Measurements from ENCODE around the gene SLC6A6. TPM values are rescaled to one million over a fixed set of nuclear protein-coding genes. Genes with fewer than 3 reads are reported as not detected.

The SLC6A6 gene
- total and polyA plus RNA-seq, 4 donors, result 0.92 to 7.2 (median 2.9) TPM

- H3K36me3 ChIP-seq (ENCODE audit: control insufficient read depth in 4 of 4, insufficient read depth in 3 of 4, low read depth in 1 of 4, low read length in 3 of 4), result no peaks in the 10 kb centered on the region
- no peak overlapping the region for H3K27ac ChIP-seq (ENCODE audit: low read depth in 1 of 2, low read length in 2 of 2)
- no peak overlapping the region for H3K9ac ChIP-seq (ENCODE audit: low read depth in 1 of 2, low read length in 2 of 2)
- WGBS, result 89% methylated on average over 8 of the region's 8 CpGs
- no peak for DNase-seq (ENCODE audit: low spot score)
- peak; percentile 53 for TF ChIP-seq NR2F2 (IDR thresholded peaks at IDR 0.05)
- no peak for TF ChIP-seq YY1 (IDR thresholded peaks at IDR 0.05)
- peaks cover 0 to 1% (median 0%) of the 10 kb centered on the region in 4 donors for H3K4me1 ChIP-seq (ENCODE audit: control insufficient read depth in 4 of 4, insufficient read depth in 4 of 4, low read length in 3 of 4)
- H3K9me3 ChIP-seq (ENCODE audit: control insufficient read depth in 4 of 4, low read length in 3 of 4), result no peaks in the 10 kb centered on the region
- no peak overlapping the region for H3K4me3 ChIP-seq (ENCODE audit: low read depth in 1 of 3, low read length in 3 of 3)
- no peaks in the 10 kb centered on the region for H3K27me3 ChIP-seq (ENCODE audit: control insufficient read depth in 4 of 4, insufficient read depth in 4 of 4, low read length in 3 of 4)
Observed at GRCh38 chr3:14478956-14479550, 76.6 kb downstream of the SLC6A6 start.

DNA sequence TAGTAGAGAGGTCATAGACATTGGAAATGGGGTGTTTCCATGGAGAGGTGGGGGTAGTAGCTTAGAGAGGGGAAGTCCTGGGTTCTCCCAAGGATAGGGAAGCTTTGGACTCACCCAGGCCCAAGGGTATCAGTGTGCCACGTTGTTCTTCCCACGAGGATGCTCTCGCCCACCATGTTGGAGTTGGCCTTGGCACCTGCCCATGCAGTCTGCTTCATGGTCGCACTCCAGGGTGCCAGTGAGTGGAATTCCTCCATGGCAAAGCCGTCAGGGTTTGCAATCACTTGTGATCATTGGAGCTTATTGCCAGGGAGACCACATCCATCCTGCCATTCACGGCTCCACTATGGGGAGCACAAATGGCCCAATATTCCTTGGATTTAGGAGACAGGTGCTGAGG is 77.2 kb downstream of the SLC6A6 start:
- Histone ChIP-seq H3K27me3 (ENCODE audit: control insufficient read depth in 4 of 4, insufficient read depth in 4 of 4, low read length in 3 of 4) (no peaks in the 10 kb centered on the region), H3K9ac (ENCODE audit: low read depth in 1 of 2, low read length in 2 of 2) (no peak overlapping the region), H3K4me1 (ENCODE audit: control insufficient read depth in 4 of 4, insufficient read depth in 4 of 4, low read length in 3 of 4) (peaks cover 0 to 1% (median 0%) of the 10 kb centered on the region in 4 donors), H3K4me3 (ENCODE audit: low read depth in 1 of 3, low read length in 3 of 3) (no peak overlapping the region), H3K9me3 (ENCODE audit: control insufficient read depth in 4 of 4, low read length in 3 of 4) (no peaks in the 10 kb centered on the region), H3K27ac (ENCODE audit: low read depth in 1 of 2, low read length in 2 of 2) (no peak overlapping the region), H3K36me3 (ENCODE audit: control insufficient read depth in 4 of 4, insufficient read depth in 3 of 4, low read depth in 1 of 4, low read length in 3 of 4) (no peaks in the 10 kb centered on the region)
- no peak for DNase-seq (ENCODE audit: low spot score)
- 95% methylated on average over 6 of the region's 6 CpGs for WGBS
- no peak for TF ChIP-seq TAF1 (conservative IDR thresholded peaks at IDR 0.05)
- TF ChIP-seq YY1 (IDR thresholded peaks at IDR 0.05), result no peak
- TF ChIP-seq MAX (IDR thresholded peaks at IDR 0.05), result no peak
- no peak for TF ChIP-seq GABPA (IDR thresholded peaks at IDR 0.05 in 1 of 2, conservative IDR thresholded peaks at IDR 0.05 in 1 of 2)
- TF ChIP-seq RXRA (IDR thresholded peaks at IDR 0.05), result no peak

DNA sequence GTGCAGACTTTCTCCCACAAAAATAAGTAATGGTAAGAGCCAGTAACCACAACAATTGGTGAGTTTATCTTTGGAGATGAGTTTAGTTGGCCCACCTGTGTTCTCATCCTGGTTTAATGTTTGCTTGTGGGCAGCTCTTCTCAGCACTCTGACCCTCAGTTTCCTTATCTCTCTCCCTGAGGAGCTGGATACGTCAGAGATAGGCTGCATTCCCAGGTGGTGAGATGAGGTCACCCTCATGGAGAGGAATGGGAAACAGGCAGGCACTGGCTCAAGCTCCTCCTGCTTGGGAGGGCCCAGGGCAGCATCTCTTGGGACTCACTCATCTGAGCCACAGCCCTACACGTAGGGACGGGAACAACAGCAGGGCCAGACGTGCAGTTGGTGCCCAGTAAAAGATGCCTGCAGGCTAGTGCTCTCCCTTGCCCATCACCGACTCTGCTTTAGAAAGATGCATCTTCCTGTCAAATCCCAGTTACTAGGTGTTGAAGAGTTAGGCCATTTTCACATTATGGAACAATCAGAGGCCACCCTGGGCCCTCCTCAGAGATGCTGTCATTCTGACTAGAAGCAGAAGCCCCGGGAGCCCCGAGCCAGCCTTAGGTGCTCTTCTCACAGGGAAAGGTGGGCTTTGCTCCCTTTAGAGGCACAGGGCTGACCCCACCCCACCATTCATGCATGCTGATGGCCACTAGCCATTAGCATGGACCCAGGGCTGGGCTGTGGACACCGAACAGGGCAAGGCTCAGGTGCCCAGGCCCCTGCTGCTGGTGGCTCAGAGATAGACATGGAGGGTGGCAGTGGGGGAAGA is 78.0 kb downstream of the SLC6A6 start:
- Histone ChIP-seq H3K4me3 (ENCODE audit: low read depth in 1 of 3, low read length in 3 of 3) (no peak overlapping the region), H3K9me3 (ENCODE audit: control insufficient read depth in 4 of 4, low read length in 3 of 4) (no peaks in the 10 kb centered on the region), H3K27me3 (ENCODE audit: control insufficient read depth in 4 of 4, insufficient read depth in 4 of 4, low read length in 3 of 4) (no peaks in the 10 kb centered on the region), H3K4me1 (ENCODE audit: control insufficient read depth in 4 of 4, insufficient read depth in 4 of 4, low read length in 3 of 4) (peaks cover 0 to 1% (median 0%) of the 10 kb centered on the region in 4 donors), H3K9ac (ENCODE audit: low read depth in 1 of 2, low read length in 2 of 2) (no peak overlapping the region), H3K36me3 (ENCODE audit: control insufficient read depth in 4 of 4, insufficient read depth in 3 of 4, low read depth in 1 of 4, low read length in 3 of 4) (no peaks in the 10 kb centered on the region), H3K27ac (ENCODE audit: low read depth in 1 of 2, low read length in 2 of 2) (no peak overlapping the region)
- 90% methylated on average over 8 of the region's 8 CpGs for WGBS
- DNase-seq (ENCODE audit: low spot score), result no peak
- TF ChIP-seq, protein P1, sequence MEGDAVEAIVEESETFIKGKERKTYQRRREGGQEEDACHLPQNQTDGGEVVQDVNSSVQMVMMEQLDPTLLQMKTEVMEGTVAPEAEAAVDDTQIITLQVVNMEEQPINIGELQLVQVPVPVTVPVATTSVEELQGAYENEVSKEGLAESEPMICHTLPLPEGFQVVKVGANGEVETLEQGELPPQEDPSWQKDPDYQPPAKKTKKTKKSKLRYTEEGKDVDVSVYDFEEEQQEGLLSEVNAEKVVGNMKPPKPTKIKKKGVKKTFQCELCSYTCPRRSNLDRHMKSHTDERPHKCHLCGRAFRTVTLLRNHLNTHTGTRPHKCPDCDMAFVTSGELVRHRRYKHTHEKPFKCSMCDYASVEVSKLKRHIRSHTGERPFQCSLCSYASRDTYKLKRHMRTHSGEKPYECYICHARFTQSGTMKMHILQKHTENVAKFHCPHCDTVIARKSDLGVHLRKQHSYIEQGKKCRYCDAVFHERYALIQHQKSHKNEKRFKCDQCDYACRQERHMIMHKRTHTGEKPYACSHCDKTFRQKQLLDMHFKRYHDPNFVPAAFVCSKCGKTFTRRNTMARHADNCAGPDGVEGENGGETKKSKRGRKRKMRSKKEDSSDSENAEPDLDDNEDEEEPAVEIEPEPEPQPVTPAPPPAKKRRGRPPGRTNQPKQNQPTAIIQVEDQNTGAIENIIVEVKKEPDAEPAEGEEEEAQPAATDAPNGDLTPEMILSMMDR (IDR thresholded peaks at IDR 0.05; ENCODE audit: low read depth, low read length, missing input control), result no peak
- TF ChIP-seq FOXA1 (IDR thresholded peaks at IDR 0.05) (no peak), RAD21 (IDR thresholded peaks at IDR 0.05) (no peak), MAX (IDR thresholded peaks at IDR 0.05) (no peak), SP1 (IDR thresholded peaks at IDR 0.05) (no peak), ATF3 (IDR thresholded peaks at IDR 0.05) (no peak), EGR1 (IDR thresholded peaks at IDR 0.05; ENCODE audit: low read depth in 2 of 2) (no peak), YY1 (IDR thresholded peaks at IDR 0.05) (no peak)

Measured in liver (tissue), 9 donors.